Spleen (tissue), 11 donors: Measurements from ENCODE around the gene LRRC28. TPM values are rescaled to one million over a fixed set of nuclear protein-coding genes. Genes with fewer than 3 reads are reported as not detected.

Experiments
- DNase-seq: peaks from one replicate; pipeline ENCODE4 v3.0.0-alpha.2; 2020
- H3K27ac ChIP-seq, 8 donors: fragments of 200-600 bp; sonication (generic) in 7 of 8; 1 replicate in 4 of 8; 2 replicates in 4 of 8; pipeline versions ENCODE4 v1.5.0 to v1.8.0; 2016 to 2021; ENCODE audit warnings: inconsistent platforms in 4 of 8, mild to moderate bottlenecking in 4 of 8, moderate library complexity in 1 of 8
- H3K27me3 ChIP-seq, 7 donors: fragments of 200-600 bp; sonication (generic) in 6 of 7; replicated peaks in 1 of 7; 1 replicate in 4 of 7; 2 replicates in 3 of 7; pipeline versions ENCODE4 v1.5.0 to v1.8.0; 2016 to 2021; ENCODE audit warnings: inconsistent platforms in 3 of 7, mild to moderate bottlenecking in 1 of 7
- H3K36me3 ChIP-seq, 6 donors: fragments of 200-600 bp; sonication (generic) in 5 of 6; 1 replicate in 4 of 6; 2 replicates in 2 of 6; pipeline versions ENCODE4 v1.5.0 to v1.8.0; 2016 to 2021; ENCODE audit warnings: inconsistent platforms in 2 of 6
- H3K4me1 ChIP-seq, 6 donors: fragments of 200-600 bp; sonication (generic) in 5 of 6; 1 replicate in 3 of 6; 2 replicates in 3 of 6; pipeline versions ENCODE4 v1.5.0 to v1.8.0; 2016 to 2021; ENCODE audit warnings: inconsistent platforms in 3 of 6
- H3K4me3 ChIP-seq, 8 donors: fragments of 200-600 bp; sonication (generic) in 7 of 8; 1 replicate in 4 of 8; 2 replicates in 4 of 8; pipeline versions ENCODE4 v1.5.0 to v1.8.0; 2016 to 2021; ENCODE audit warnings: inconsistent platforms in 4 of 8, mild to moderate bottlenecking in 4 of 8, moderate library complexity in 2 of 8
- H3K9me3 ChIP-seq, 8 donors: fragments of 200-600 bp; sonication (generic) in 7 of 8; 1 replicate in 4 of 8; 2 replicates in 4 of 8; pipeline versions ENCODE4 v1.5.0 to v1.8.0; 2016 to 2021; ENCODE audit warnings: inconsistent platforms in 4 of 8
- CTCF ChIP-seq, 11 experiments: fragments of 200-600 bp in 7 of 11; fragments of 450-650 bp in 4 of 11; sonication (generic) in 4 of 11; IDR thresholded peaks in 8 of 11; conservative IDR thresholded peaks in 3 of 11; 1 replicate in 7 of 11; 2 replicates in 4 of 11; pipeline versions ENCODE4 v1.4.0 to v1.8.0; 2016 to 2021; ENCODE audit warnings: antibody characterized with exemption in 11 of 11, inconsistent platforms in 4 of 11, mild to moderate bottlenecking in 1 of 11
- POLR2A ChIP-seq, 3 donors: fragments of 450-650 bp; IDR thresholded peaks; one replicate each; pipeline ENCODE4 v1.5.1; 2017; ENCODE audit warnings: antibody characterized with exemption in 3 of 3, mild to moderate bottlenecking in 1 of 3
- POLR2AphosphoS5 ChIP-seq, 3 donors: sonication (generic); formaldehyde crosslinking; IDR thresholded peaks; one replicate each; pipeline ENCODE4 v1.5.1; 2017; ENCODE audit warnings: antibody characterized with exemption in 3 of 3
- WGBS, 5 donors: extraction: QIAGEN DNeasy Blood & Tissue Kit in 3 of 5; methylation state at CpG; one replicate each; pipeline versions ENCODE4 v1.1.5 to v1.1.7; 2013 to 2018; 5-methylcytosine and 5-hydroxymethylcytosine counted together
- intact Hi-C: fragments of 100-400 bp; cut with DNase I; formaldehyde crosslinking; loops from one replicate; pipeline ENCODE4 v1.15.0; 2023; ENCODE audit warnings: low total_unique reads
- polyA plus RNA-seq, 3 donors: library from polyadenylated mRNA; stranded (reverse); fragments of 200-250 nt; gene quantifications; one replicate each; pipeline ENCODE4 v1.2.1, GENCODE V29; 2013
- total RNA-seq, 7 donors: library from RNA; depleted of rRNA in 3 of 7; stranded (reverse); fragments of >200 nt in 3 of 7; fragmentation: NEBNext Ultra II Directional in 4 of 7; extraction: Animal tissue kit (Norgen Biotek cat#: 25700) in 4 of 7; gene quantifications; one replicate each; pipeline versions ENCODE4 v1.1.0 to v1.2.1, GENCODE V29; 2016 to 2021
- donor health status: healthy with polysubstance abuse.
- donor health status: DM: no; HTN: no; CAD: no; lungs with moderate emphysema.
- donor health status: DM: no; HTN: no; CAD: no.
- donor health status: Bipolar disorder and iron deficiency.
- donor health status: healthy.
- donor health status: DM: no; HTN: no; CAD: no.
- donor health status: DM: yes; HTN: yes; CAD: no.

The LRRC28 gene
- total and polyA plus RNA-seq, 10 donors = 6.0 to 63.3 (median 24.2) TPM

GRCh38 chr15:99427210-99427609 lies 175.9 kb downstream of the LRRC28 start:
- intact Hi-C loops = no loop called here
- Histone ChIP-seq H3K27ac (no peak overlapping the region), H3K4me3 (no peak overlapping the region), H3K27me3 (no peaks in the 10 kb centered on the region), H3K9me3 (no peaks in the 10 kb centered on the region), H3K36me3 (no peaks in the 10 kb centered on the region), H3K4me1 (peaks cover 0 to 36% (median 20%) of the 10 kb centered on the region in 6 donors)
- WGBS, 5 donors = 90 to 94% (median 93%) methylated on average over 8 of the region's 8 CpGs
- DNase-seq = peak; percentile 44
- TF ChIP-seq POLR2AphosphoS5 (IDR thresholded peaks at IDR 0.05) = no peak

- DNase-seq = peak; percentile 40
- peaks cover 0 to 42% (median 23%) of the 10 kb centered on the region in 6 donors for H3K4me1 ChIP-seq
- WGBS, 5 donors = 89 to 94% (median 92%) methylated on average over 22 of the region's 22 CpGs
- intact Hi-C loops = no loop called here
- TF ChIP-seq POLR2A (IDR thresholded peaks at IDR 0.05) = no peak
- no peak for TF ChIP-seq POLR2AphosphoS5 (IDR thresholded peaks at IDR 0.05)
- no peak for TF ChIP-seq CTCF (IDR thresholded peaks at IDR 0.05 in 8 of 11, conservative IDR thresholded peaks at IDR 0.05 in 3 of 11)
- no peaks in the 10 kb centered on the region for H3K36me3 ChIP-seq
- no peaks in the 10 kb centered on the region for H3K27me3 ChIP-seq
- no peak overlapping the region for H3K27ac ChIP-seq
- no peak overlapping the region for H3K4me3 ChIP-seq
- no peaks in the 10 kb centered on the region for H3K9me3 ChIP-seq
Measured at GRCh38 chr15:99427668-99428361, 176.5 kb downstream of the LRRC28 start.

- Histone ChIP-seq H3K9me3 (no peaks in the 10 kb centered on the region), H3K4me3 (no peak overlapping the region), H3K27me3 (no peaks in the 10 kb centered on the region), H3K27ac (no peak overlapping the region), H3K4me1 (peaks cover 12 to 59% (median 39%) of the 10 kb centered on the region in 6 donors), H3K36me3 (no peaks in the 10 kb centered on the region)
- intact Hi-C loops = no loop called here
- 80 to 93% (median 84%) methylated on average over 5 of the region's 5 CpGs for WGBS, 5 donors
- peak; percentile 54 for DNase-seq
- TF ChIP-seq POLR2AphosphoS5 (IDR thresholded peaks at IDR 0.05) (no peak), CTCF (IDR thresholded peaks at IDR 0.05 in 8 of 11, conservative IDR thresholded peaks at IDR 0.05 in 3 of 11) (no peak), POLR2A (IDR thresholded peaks at IDR 0.05) (no peak)
Measured at GRCh38 chr15:99429681-99430081, 178.4 kb downstream of the LRRC28 start.

- Histone ChIP-seq H3K9me3 (no peaks in the 10 kb centered on the region), H3K27me3 (no peaks in the 10 kb centered on the region), H3K4me1 (peaks cover 21 to 59% (median 40%) of the 10 kb centered on the region in 6 donors), H3K36me3 (no peaks in the 10 kb centered on the region), H3K4me3 (no peak overlapping the region), H3K27ac (no peak overlapping the region)
- peak in 1 of 3 donors; percentile 51 for TF ChIP-seq POLR2AphosphoS5 (IDR thresholded peaks at IDR 0.05)
- no peak for TF ChIP-seq CTCF (IDR thresholded peaks at IDR 0.05 in 8 of 11, conservative IDR thresholded peaks at IDR 0.05 in 3 of 11)
- TF ChIP-seq POLR2A (IDR thresholded peaks at IDR 0.05) = no peak
- intact Hi-C loops = no loop called here
- DNase-seq = peak; percentile 76
- WGBS, 5 donors = 69 to 84% (median 78%) methylated on average over 15 to 22 of the region's 22 CpGs
Measured at GRCh38 chr15:99430881-99431401, 179.7 kb downstream of the LRRC28 start.
